RKO (cell line): ENCODE results near the gene TMED4.
"Not testable (repeated sequence)": the region's sequence is repeated elsewhere in the genome, so short reads cannot be mapped to it uniquely, and the experiment has no call there.

Experiments
- DNase-seq: peaks from one replicate; pipeline ENCODE4 v3.0.0-alpha.2; 2016; ENCODE audit warnings: low spot score

Gene TMED4

GRCh38 chr7:44568771-44569560 lies 13.1 kb downstream of the TMED4 start:
- no peak for DNase-seq

- no peak for DNase-seq
Measured at GRCh38 chr7:44567884-44568283, 14.1 kb downstream of the TMED4 start.

- DNase-seq: no peak
Measured at GRCh38 chr7:44566680-44567079, 15.4 kb downstream of the TMED4 start.

- DNase-seq: no peak
Measured at GRCh38 chr7:44565795-44566559, 16.1 kb downstream of the TMED4 start.

GRCh38 chr7:44565097-44565794 lies 16.8 kb downstream of the TMED4 start:
- peak; percentile 52 for DNase-seq

- no peak for DNase-seq
Measured at GRCh38 chr7:44564606-44565005, 17.4 kb downstream of the TMED4 start.

- DNase-seq: no peak
Measured at GRCh38 chr7:44563171-44563679, 18.8 kb downstream of the TMED4 start.

GRCh38 chr7:44562622-44562962 lies 19.4 kb downstream of the TMED4 start:
- not testable (repeated sequence) for DNase-seq

GRCh38 chr7:44561962-44562621 lies 19.9 kb downstream of the TMED4 start:
- peak; percentile 78 for DNase-seq

- no peak for DNase-seq
Measured at GRCh38 chr7:44561481-44561880, 20.6 kb downstream of the TMED4 start.

GRCh38 chr7:44559485-44559884 lies 22.5 kb downstream of the TMED4 start:
- no peak for DNase-seq

- no peak for DNase-seq
Measured at GRCh38 chr7:44557485-44557884, 24.5 kb downstream of the TMED4 start.

GRCh38 chr7:44555350-44555749 lies 26.7 kb downstream of the TMED4 start:
- DNase-seq: no peak

GRCh38 chr7:44552473-44553005 lies 29.5 kb downstream of the TMED4 start:
- DNase-seq: not testable (repeated sequence)

- no peak for DNase-seq
Measured at GRCh38 chr7:44549457-44549856, 32.6 kb downstream of the TMED4 start.

GRCh38 chr7:44548893-44549292 lies 33.1 kb downstream of the TMED4 start:
- DNase-seq: no peak

- no peak for DNase-seq
Measured at GRCh38 chr7:44547536-44548231, 34.3 kb downstream of the TMED4 start.

GRCh38 chr7:44541876-44542610 lies 40.0 kb downstream of the TMED4 start:
- DNase-seq: no peak

- no peak for DNase-seq
Measured at GRCh38 chr7:44541028-44541869, 40.8 kb downstream of the TMED4 start, which contains the start of gene NPC1L1. Gene NPC1L1, minus strand, starts transcription at chr7:44541330. Its CDS starts 71 bp downstream, at chr7:44541259.
